IPS-NIHi11 (cell line): Measurements from ENCODE around the gene SAT1.
A peak's percentile ranks its signal among the peaks of the same experiment; 100 is the strongest.
"Not testable (repeated sequence)": the region's sequence is repeated elsewhere in the genome, so short reads cannot be mapped to it uniquely, and the experiment has no call there.

ENCODE experiments used
- DNase-seq: peaks from one replicate; pipeline ENCODE4 v3.0.0; 2012; ENCODE audit warnings: mixed read lengths, low spot score

The SAT1 gene

DNA sequence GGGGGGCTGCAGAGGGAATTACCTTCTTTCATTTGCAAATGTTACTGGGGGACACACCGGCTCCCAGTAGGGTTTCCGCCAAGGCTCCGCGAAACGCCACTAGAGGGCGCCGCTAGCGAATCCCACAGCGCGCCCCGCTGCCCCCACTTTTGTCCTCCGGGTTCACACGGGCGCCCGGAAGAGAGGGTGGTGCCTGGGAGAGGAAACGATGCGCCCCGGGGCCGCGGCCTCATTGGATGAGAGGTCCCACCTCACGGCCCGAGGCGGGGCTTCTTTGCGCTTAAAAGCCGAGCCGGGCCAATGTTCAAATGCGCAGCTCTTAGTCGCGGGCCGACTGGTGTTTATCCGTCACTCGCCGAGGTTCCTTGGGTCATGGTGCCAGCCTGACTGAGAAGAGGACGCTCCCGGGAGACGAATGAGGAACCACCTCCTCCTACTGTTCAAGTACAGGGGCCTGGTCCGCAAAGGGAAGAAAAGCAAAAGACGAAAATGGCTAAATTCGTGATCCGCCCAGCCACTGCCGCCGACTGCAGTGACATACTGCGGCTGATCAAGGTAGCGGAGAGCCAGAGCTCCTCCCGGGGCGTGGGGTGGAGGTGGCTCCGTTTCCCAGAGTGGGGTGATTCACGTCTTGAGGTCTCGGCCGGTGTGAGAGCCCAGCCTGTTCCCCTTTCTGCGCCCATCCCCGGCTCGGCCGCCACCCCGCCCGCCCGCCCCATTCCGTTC, at the start of gene SAT1:
Gene SAT1 (plus strand): TSS at position 311 of the 726 bp plus-strand sequence. CDS start 179 bp downstream, at position 490.
- peak; percentile 88 for DNase-seq

DNA sequence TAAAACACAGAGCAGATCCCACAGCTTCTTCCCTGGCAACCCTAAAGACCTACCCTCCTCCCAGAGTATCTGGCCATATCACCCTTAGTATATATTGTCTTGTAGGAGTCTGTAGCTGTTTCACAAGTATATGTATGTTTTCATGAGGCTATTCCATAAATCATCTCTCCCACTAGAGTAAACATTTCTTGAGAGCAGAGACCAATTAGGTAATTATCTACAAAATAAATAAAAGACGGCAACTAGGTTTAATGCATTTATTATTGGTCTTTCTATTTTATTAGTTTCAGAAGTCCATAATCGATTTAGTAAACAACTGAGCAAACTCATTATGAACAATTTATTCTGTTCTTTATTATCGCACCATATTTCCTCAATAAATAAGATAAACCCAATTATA, 46.9 kb upstream of the SAT1 start:
- DNase-seq: no peak

DNA sequence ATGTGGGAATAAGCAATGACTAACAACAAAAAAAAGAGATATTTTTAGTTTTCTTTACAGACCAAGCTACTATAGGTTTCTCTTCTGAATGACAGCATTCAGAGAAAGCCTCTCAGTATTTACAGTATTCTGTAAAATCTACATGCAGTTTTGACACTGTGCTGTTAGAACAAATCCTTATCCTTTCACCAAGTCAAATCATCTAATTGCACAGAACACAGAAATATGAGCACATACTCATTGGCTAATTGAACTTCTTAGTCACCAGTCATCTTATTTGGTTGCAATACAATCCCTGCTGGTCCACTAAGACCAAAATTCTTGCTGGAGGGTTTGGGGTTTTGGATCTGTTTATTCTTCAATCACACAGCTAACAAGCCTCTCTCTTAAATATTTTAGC, 45.6 kb upstream of the SAT1 start:
- no peak for DNase-seq

DNA sequence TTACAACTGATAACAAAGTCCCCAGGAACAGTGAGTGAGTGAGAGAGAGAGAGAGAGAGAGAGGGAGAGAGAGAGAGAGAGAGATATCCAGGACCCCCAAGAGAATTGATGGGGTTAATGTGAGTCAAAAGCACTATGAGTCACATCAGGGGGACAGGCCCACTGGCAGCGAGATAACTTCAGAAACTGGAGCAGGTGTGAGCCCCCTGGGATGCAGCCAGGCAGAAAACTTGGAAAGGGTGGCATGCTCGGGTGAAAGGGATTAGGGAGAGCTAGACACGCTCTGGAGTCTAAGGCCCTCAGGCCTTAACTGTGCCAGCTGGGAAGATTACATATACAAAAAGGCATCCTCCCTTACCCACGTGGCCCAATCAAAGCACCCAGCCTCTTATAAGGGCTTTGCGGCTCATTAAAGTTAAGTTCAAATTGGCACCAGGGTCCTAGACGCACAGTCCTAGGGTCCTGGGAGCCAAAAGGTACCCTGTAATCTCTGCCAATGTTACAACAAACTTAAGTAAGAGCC, 40.7 kb upstream of the SAT1 start:
- DNase-seq: peak; percentile 24

DNA sequence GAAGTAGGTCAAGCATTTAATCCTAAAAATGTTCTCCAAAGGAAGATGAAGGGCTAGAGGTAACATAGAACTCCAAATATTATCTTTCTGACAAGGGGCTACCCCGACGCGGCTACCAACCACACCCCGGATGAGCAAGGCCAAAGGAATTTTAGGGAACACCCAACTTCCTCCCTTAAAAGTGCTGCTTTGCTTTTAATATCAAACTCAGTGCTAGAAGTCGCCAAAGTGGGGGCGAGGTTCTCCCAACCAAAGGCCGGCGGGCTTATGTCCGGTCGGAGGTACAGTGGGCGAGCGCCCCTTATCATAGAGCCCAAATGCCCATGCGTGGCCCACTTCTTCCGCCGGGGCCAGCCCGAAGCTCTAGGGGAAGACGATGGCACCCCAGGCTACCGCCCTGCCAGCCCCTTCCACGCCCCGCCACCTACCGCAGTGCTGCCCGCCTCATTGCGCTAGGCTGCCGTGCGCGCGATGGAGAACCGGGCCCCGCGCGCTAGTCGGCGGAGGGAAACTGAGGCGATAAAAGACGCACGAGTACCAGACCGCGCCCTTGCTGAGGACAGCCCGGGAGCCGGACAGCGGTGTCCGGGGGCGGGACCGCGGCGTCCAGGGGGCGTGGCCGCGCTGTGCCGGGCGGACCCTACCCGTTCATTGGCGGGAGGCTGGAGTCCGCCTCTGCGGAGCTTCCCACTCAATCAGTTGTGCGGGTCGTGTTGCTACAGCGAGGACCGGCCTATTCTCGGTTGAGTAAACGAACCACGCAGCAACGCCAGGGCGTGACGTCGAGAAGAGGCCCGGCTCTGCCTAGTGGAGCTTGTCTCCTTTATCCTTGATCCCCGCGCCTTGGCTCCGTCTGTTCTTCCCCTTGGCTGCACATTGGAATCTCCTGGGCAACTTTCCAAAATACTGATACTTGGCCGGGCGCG, 40.0 kb upstream of the SAT1 start, which contains the start of gene ACOT9:
Gene ACOT9 (minus strand): TSS at position 580 of the 926 bp plus-strand sequence. CDS start 132 bp downstream, at position 448.
- DNase-seq: peak; percentile 92

DNA sequence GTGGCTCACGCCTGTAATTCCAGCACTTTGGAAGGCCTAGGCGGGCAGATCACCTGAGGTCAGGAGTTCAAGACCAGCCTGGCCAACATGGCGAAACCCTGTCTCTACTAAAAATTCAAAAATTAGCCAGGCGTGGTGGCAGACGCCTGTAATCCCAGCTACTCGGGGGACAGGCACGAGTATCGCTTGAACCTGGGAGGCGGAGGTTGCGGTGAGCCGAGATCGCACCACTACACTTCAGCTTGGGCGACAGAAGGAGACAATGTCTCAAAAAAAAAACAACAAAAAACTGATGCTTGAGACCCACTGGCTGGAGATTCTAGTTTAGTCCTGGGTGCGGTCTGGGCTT, 39.4 kb upstream of the SAT1 start:
- not testable (repeated sequence) for DNase-seq

DNA sequence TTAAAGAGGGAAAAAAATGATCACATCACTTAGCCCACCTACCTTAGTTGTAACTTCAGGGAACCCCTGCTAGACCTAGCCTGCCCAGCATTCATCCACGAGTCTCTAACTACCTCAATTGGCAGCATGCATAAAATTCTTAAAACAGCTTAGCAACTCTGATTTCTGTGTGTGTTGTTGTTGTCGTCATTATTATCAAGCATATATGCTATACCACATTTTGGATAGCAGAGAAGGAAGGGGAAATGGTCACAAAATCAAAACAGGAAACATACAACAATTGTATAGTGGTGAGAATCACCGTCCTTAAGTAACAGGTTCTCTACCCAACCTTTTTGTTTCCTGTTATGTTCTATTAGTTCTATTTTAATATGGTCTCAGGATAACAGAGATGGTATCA, 37.2 kb upstream of the SAT1 start:
- DNase-seq: no peak

DNA sequence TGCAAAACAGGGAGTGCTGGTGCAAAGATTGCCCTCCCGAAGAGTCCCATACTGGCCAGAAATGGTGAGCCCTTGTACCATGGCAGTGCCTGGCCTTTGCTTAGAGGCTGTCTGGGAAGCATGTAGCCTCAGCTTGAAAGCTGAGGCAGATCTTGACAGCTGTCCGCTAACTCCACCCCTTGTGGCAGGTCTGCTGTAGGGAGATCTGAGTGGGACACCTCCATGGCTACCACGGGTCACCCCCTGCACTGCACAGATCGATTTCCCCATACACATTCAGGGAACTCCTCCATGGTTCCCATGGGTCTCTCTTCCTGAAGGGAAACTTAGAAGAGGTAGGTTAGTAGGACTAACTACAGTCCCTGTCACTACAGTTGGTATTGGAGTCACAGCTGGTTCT, 33.8 kb upstream of the SAT1 start:
- DNase-seq: no peak

DNA sequence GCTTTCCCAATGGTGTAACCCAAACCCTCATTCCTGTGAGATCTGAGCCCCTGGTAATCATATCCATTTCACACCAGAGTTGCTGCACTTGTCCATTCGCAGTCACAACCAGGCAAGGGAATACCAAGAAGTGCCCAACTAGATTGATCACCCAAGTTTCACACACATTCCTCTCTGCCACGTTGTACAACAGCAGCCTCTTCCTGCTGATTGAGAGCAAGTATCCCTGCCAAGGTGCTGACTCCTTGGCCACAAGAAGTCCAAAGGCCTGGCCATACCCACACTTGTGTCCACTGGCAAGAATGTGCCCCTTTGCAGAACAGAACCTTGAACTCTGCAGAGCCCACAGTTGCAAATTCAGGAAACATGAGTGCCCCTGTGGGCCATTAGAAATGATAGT, 33.4 kb upstream of the SAT1 start:
- no peak for DNase-seq

DNA sequence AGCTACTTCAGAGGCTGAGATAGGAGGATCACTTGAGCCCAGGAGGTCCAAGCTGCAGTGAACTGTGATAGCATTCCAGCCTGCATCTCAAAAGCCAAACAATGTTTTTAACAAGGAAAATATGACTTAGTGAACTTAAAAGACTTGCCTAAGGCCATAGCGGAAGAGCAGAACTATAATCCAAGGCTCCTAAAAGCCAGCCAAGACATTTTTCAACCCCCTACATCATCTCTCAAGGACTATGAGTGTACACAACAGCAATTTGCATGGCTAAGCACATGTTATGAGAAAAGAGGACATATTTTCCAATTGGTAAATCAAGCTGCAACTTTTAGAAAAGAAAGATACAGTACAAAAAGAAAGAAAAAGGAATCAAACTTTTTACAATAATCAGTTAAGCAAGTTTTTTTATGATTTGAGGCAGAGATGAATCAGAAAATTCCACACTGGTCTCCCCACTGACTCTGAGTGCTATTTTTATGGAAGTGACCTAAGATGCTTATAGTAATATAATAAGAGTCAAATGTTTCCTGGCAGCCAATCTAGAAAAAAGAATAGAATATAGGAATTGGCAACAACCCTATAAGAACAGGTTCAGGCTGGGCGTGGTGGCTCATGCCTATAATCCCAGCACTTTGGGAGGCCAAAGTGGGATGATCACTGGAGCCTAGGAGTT, 30.1 kb upstream of the SAT1 start:
- no peak for DNase-seq

DNA sequence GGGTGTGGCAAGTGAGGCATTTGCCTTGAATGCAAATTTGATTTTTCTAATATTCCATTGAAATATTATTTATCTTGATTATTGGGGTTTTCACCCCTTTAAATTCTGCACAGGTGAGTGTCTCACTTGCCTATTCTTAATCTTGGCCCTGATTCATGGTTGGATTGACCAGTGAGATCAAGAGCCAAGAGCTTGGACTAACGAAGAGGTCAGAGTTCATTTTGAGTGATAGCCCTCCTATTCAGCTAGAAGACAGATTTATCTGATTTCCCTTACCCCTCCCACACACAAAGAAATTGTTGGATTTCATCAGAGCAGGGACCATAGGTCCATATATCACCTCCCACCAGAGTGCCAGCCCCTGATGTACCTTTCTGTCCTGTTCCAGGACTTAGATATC, 28.3 kb upstream of the SAT1 start:
- DNase-seq: no peak

DNA sequence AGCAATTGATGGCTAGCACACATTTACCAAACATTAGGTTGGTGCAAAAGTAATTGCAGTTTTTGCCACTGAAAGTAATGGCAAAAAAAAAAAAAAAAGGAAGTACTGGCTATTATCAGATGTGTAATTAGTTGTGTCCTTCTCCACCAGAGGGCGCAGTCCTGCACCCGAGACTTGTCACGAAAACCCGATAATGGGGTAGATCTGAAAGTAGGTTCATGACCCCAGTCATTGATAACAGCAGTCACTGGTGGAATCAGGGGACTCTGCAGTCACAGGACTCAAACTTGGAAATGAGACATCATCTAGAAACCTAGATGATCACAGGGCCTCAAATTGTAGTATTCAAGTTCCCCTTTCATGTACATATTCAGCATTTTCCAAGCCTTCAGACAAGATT, 26.8 kb upstream of the SAT1 start:
- DNase-seq: peak; percentile 64

DNA sequence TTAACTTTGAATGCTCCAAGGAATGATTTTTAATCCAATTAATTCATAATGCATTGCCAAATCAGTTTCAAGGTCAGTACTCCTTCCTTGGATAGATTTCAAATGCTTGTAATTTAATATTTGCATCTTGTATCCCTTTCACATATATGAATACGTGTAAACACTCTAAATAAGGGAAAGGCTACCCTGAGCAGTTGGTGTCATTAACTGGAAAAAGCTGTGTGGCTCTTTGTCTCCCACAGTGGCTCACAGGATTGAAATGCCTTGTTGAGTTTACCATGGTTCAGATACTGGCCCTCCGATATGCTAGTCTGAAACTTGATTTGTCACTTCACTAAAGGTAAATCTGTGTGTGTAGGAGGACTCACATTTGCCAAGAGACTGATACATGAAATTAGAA, 23.2 kb upstream of the SAT1 start:
- no peak for DNase-seq

DNA sequence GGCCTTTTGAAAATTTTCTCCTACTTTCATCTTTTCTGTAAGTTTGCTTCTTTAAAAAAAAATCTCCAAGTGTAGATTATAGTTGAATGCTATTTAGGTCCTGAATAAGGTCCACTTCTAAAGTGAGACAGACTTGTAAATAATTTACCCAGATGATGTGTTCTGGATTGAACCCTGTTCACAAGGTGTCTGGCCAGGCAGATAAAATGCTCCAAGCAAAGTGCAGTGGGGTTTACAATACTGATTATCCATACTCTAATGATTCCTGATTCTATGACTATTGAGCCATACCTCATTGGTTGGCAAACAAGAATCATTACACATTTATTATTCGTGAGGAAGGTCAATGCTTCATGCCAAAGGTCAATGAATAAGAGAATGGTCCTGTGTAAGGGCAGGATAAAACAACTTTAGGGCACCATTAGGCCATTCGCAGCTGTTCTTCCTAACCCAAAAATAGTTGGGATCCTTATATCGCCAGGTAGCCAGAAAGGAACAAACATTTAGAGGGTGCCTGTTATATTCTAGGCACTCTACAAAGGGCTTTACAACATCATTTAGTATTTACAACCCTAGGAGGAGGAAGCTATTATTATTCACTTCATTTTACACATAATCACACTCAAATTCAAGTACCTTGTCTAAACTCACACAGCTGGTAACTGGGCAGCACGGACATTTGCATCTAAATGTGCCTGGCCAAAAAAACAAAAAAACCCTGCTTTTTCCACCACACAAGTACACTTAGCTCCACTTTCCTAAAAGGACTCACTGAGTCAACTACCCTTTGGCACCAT, 18.6 kb upstream of the SAT1 start:
- no peak for DNase-seq

DNA sequence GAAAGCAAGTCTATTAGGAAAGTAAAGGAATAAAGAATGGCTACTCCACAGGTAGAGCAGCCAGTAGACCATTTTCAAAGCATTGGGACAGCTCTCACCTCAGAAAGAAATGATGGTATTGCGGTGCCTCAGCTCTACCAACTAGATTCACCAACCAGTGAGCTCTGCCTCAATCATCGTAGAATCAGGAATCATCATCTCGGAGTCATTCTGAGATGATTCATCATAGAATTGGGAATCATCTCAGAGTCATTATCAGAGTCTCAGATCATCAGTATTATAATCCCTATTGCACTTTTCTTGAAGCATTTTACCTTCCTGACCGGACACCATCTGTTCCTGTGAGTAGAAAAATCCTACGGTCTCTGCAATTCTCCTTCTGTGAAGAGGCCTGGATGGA, 17.5 kb upstream of the SAT1 start:
- no peak for DNase-seq

DNA sequence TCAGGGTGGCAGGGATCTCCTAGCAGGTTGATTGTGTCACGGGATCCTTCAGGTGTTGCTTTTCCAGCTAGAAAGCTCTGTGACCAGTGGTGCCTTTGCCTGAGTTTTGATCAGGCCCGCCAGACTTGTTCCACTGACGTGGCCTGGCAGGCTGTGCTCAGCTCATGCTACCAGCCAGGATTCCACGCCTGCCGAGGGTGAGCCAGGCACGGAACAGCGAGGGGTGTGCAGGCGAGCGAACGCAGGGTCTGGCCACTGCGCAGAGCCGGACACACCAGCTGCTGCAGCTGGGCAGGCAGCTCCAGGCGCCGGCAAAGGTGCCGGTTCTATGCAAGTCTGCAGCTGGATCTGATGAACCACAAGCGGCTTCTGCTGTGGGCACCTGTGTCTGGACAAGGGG, 17.1 kb upstream of the SAT1 start:
- no peak for DNase-seq

DNA sequence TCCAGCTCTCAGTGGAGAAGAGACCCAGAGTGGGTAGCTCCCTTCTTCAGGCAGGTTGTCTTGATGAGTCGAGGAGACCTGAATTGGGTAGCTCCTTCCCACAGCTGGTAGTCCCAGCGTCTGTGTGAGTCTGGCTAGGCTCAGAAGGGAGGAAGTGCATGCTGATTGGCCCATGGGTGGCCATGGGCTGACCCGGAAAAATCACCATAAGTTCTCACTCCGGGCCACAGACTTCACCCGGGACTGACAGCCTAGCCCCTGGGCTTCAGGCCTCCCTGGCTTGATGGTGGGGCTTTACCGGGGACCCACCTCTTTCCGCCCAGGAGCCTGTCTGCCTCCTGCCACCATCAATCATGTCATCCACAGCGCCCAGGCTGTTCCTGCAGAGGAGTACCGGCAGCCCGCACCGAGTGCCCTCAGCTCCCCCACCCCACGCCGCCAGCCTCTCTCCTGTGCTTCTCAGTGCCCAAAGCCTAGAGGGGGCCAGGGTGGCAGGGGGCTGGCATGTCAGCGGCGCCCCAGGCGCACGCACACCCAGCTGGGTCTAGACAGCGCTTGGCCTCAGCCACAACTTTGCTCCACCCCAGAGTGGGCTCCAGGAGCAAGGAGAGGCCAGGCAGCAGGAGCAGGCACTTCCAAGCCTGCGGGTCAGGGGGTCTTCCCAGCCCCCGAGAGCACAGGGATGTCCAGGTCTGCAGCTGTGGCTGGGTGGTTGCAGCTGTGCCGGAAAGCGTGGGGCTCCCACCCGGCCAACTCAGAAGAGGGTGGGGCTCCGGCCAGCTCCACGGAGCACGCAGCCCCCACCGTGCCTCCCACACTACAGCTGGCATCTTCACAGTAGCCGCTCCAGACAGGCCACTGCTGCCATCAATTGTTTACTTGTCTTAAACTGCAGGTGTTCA, 16.1 kb upstream of the SAT1 start:
- no peak for DNase-seq

DNA sequence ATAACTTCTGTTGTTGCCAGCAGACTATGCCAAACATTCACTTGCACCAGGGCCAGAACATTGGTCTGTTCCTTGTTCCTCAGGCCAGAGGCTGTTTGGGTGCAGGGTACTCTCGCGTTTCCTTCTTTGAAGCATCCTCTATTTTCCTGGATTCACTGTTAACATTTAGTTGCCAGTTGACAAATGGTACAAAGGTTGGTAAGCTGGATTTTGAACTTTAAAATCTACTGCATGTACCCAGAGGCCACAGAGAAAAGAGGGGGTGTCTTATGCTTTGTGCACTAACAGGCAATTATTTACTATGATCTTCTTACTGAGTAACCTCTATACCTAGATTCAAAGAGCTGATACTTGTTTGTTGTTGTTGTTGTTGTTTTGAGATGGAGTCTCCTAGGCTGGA, 12.8 kb upstream of the SAT1 start:
- no peak for DNase-seq

DNA sequence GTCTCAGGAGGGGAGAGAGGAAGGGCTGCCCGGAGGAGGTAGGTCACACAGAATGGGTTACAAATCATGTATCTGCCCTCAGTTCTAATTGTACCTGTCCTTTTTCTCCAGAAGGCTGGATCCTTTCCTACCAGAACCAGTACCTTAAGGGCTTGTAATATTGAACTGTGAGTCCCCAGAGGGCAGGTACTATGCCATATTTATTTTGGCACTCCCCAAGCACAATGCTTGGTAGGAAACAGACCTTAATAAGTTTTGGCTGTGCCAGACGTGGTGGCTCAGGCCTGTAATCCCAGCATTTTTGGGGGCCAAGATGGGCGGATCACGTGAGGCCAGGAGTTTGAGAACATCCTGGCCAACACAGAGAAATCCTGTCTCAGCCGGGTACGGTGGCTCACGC, 11.9 kb upstream of the SAT1 start:
- not testable (repeated sequence) for DNase-seq

DNA sequence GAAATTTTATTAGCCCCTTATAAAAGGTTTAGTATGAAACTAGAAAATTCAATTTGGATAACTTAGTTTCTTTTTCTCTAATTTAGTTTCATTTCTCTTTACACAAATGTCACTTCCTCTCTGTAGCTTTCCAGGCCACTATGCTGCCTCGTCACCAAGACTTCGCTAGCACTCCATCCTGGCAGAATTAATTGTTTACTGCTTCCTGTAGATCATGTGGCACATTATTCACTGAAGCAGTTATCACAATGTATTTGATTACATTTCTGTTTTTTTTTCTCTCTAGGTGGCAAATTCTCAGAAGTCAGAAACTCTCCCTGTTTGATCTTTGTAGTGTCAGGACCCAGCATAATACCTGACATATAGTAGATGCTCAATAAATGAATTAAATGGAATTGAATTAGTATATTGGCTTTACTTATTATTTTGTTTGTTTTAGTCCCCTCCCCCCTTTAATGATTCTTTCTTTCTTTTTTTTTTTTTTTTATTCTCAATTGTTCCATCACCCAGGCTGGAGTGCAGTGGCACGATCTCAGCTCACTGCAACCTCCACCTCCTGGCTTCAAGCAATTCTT, 9.3 kb upstream of the SAT1 start:
- no peak for DNase-seq
